Measurements from ENCODE around the gene CEMP1.

CEMP1 gene

GRCh38 chr16:2500430-2500917 lies 30.7 kb downstream of the CEMP1 start:
- no peak for DNase-seq

- no peak for DNase-seq
Measured at GRCh38 chr16:2499890-2500429, 31.2 kb downstream of the CEMP1 start.

GRCh38 chr16:2499454-2499853 lies 31.8 kb downstream of the CEMP1 start:
- DNase-seq: no peak

- DNase-seq: no peak
Measured at GRCh38 chr16:2498531-2499253, 32.5 kb downstream of the CEMP1 start.

- DNase-seq: no peak
Measured at GRCh38 chr16:2497695-2498484, 33.3 kb downstream of the CEMP1 start.

GRCh38 chr16:2497116-2497630 lies 34.0 kb downstream of the CEMP1 start:
- DNase-seq: no peak

GRCh38 chr16:2496223-2497115 lies 34.7 kb downstream of the CEMP1 start:
- DNase-seq: no peak

- no peak for DNase-seq
Measured at GRCh38 chr16:2495041-2495440, 36.2 kb downstream of the CEMP1 start.

GRCh38 chr16:2494616-2495015 lies 36.6 kb downstream of the CEMP1 start:
- DNase-seq: no peak

- no peak for DNase-seq
Measured at GRCh38 chr16:2493605-2494004, 37.6 kb downstream of the CEMP1 start.

GRCh38 chr16:2492292-2492691 lies 38.9 kb downstream of the CEMP1 start:
- no peak for DNase-seq

GRCh38 chr16:2490190-2491105 lies 40.8 kb downstream of the CEMP1 start:
- DNase-seq: no peak

- no peak for DNase-seq
Measured at GRCh38 chr16:2489581-2489980, 41.6 kb downstream of the CEMP1 start.

GRCh38 chr16:2487903-2488531 lies 43.2 kb downstream of the CEMP1 start:
- DNase-seq: peak; percentile 69 to 79

- no peak for DNase-seq
Measured at GRCh38 chr16:2487517-2487842, 43.7 kb downstream of the CEMP1 start.

GRCh38 chr16:2486645-2487516 lies 44.3 kb downstream of the CEMP1 start:
- peak; percentile 60 to 78 for DNase-seq

- DNase-seq: no peak
Measured at GRCh38 chr16:2485811-2486507, 45.2 kb downstream of the CEMP1 start.

GRCh38 chr16:2484898-2485508 lies 46.2 kb downstream of the CEMP1 start:
- no peak for DNase-seq

Data from inflammatory macrophage treated with lipopolysaccharide for 1 hour (primary cell).